ENCODE results near the gene CTDNEP1.

Gene CTDNEP1

DNA sequence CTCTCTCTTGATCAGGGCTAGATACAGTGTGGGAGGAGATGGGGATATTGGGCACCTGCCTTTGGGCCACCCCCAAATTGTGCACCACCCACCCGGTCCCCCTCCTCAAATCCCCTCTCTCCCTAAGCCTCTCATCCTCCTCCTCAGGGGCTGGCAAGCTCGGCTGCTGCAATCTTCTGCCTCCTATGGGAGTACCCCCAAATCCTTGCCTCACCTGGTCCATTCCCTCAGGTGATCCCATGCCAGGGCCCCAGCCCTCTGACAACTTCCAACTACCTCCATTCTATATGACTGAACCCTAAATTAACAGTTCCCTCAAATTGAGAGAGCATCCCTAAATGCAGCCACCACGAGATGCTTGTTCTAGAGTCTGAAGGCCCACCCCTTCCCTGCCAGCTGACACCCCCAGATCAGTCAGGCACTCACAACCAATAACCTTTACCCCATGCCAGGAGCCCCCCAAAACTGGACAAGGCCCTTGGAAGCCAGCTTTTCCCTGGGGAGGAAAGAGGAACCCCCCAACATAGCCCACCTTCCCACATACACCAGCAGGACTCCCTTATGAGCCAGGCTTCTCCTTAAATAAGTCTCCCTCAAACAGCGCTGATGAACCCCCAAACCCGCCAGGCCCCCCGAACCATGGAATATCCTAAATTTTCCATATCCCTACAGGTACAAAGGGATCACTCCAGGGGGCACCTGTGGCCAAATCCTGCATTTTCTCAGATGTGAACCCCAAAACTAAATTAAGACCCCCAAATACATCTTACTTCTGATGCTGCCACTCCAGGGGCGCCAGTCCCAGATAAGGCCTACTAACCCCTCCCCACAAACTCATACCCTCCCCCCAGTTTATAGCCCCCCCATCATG lies 35.1 kb downstream of the CTDNEP1 start:
- DNase-seq (ENCODE audit: low read depth in 1 of 2, low spot score in 1 of 2) = no peak

DNA sequence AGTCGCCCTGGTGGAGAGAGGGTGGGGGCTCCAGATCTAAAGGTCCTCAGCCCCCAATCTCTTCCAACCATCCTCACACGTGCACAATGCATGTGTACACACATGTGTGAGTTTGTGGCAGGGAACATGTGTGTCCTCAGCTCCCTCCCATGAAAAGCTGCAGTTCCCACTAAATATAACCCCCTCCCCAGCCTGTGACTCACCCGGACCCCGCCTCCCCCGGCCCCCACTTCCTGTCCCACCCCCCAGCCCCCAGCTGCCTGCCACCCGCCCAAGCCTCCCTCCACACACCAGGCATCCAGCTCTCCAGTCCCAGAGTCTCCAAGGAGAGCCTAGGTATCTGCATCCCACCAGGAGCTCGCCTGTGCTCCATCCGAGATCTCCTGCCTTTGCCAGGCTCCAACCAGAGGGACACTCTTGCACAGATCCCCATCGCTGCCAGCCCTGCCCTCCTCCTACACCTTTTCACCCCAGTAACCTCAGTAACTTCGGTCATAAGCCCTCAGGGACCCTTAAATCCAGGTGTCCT lies 35.8 kb downstream of the CTDNEP1 start:
- DNase-seq (ENCODE audit: low read depth in 1 of 2, low spot score in 1 of 2) = no peak

DNA sequence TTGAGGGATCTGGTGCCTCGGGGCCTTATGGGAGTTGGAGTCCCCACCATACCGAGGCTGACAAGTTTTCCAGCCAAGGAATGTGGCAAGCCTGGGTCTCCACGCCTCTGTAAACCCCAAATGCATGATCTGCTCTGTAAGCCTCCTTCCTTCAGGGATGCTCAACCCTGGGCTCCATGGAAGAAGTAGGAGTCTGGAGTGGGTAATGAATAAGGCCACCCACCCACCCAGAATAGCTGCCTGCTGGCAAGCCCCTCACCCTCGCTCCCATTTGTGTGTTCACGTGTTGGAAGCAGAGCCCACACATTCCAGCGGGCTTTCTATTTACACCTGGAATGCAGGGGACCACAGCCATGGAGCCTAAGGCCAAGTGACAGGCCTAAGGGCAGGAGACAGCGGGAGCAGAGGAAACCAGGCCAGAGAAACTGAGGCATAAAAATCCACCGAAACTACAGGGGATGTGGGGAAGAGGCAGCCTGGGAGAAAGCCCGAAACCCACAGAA lies 36.3 kb downstream of the CTDNEP1 start:
- no peak for DNase-seq (ENCODE audit: low read depth in 1 of 2, low spot score in 1 of 2)

- peak; percentile 97 to 99 for DNase-seq (ENCODE audit: low read depth in 1 of 2, low spot score in 1 of 2)
These were observed 37.0 kb downstream of the CTDNEP1 start for GRCh38 chr17:7214300-7215135.

- no peak for DNase-seq (ENCODE audit: low read depth in 1 of 2, low spot score in 1 of 2)
These were observed 37.6 kb downstream of the CTDNEP1 start for GRCh38 chr17:7213895-7214299.

DNA sequence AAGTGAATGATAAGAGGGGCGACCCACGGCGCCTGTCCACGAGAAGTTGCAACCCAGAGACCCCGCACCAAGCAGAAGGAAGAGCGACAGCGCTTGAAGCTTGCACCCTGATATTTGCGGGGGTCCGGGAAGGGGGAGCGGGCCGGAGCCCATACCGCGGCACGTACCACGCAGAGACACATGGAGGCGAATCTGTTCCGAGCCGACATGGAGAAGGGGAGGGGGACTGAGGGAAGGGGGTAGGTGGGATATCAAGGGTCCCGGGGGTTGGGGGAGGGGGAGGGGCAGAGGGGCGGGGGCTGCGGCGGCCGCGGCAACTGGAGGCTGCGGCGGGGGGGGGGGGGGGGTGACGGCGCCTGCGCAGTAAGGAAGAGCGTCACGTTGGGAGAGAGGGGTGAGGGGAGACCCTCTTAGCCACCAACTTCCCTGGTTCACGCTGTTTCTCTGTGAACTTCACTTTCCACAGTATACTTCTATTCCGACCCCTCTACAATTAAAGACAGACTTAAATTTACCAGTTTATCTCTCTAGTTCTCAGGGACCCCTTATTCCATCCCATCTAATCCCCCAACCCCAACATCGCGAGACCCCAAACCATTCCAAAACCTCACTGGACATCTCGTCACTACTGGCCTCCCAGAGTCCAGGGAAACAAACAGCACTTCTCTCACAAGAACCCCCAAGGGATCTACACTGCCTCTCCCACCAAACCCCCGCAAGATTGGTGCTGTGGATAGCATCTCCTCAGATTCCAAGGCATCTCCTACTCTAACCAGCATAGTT lies 39.9 kb downstream of the CTDNEP1 start:
- DNase-seq (ENCODE audit: low read depth in 1 of 2, low spot score in 1 of 2) = no peak

GRCh38 chr17:7208754-7209460 lies 42.6 kb downstream of the CTDNEP1 start:
- DNase-seq (ENCODE audit: low read depth in 1 of 2, low spot score in 1 of 2) = no peak

- DNase-seq (ENCODE audit: low read depth in 1 of 2, low spot score in 1 of 2) = no peak
These were observed 43.4 kb downstream of the CTDNEP1 start for GRCh38 chr17:7208027-7208571.

GRCh38 chr17:7207120-7208001 lies 44.2 kb downstream of the CTDNEP1 start:
- no peak for DNase-seq (ENCODE audit: low read depth in 1 of 2, low spot score in 1 of 2)

DNA sequence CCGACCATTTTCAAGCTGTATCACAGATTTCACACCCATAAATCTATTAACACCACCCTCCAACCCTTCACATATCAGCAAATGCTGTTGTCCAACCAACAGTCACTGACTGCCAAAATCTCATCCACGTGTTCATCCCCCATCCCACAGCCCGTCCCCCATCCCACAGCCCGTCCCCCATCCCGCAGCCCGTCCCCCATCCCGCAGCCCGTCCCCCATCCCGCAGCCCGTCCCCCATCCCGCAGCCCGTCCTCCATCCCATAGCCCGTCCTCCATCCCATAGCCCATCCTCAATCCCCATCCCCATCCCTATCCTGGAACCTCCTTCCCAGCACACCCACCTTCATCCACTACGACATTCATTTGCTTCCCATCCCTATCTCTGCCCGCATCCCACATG lies 46.0 kb downstream of the CTDNEP1 start:
- no peak for DNase-seq (ENCODE audit: low read depth in 1 of 2, low spot score in 1 of 2)

- DNase-seq (ENCODE audit: low read depth in 1 of 2, low spot score in 1 of 2) = peak; percentile 72 to 84
These were observed 46.6 kb downstream of the CTDNEP1 start for GRCh38 chr17:7204828-7205461.

DNA sequence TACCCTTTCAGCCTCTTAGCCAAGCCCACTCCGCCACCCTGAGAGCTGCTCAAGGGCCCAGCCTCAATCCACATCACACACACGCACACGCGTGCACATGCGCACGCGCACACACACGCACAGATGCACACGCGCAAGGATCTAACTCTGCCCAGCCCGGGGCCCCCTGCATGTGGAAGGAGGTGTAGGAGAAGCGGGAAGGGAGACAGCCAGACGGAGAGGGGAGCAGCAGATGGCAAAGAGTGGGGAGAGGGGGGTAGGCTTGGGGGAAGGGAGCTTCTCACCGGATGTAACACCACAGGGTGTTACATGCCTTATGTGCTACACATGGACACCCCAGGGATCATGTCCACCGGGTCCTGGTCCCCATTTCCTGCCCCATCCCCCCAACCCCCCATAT lies 47.2 kb downstream of the CTDNEP1 start:
- no peak for DNase-seq (ENCODE audit: low read depth in 1 of 2, low spot score in 1 of 2)

DNA sequence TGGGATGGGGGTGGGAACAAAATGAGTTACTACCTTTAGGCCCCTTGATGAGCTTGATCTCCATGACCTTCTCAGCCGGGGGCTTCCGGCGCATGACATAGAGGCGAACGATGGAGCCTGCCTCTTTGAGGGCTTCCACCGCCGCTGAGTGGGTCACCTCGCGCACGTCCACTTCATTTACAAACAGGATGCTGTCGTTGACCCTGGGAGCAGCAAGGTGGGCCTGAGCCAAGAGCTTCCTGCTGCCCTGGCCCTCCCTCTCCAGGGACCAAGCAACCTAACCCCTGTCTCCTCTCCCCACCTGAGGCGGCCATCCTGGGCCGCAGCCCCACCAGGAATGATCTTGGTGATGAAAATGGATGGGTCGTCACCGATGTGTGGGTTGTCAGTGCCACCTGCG lies 48.1 kb downstream of the CTDNEP1 start:
- DNase-seq (ENCODE audit: low read depth in 1 of 2, low spot score in 1 of 2) = no peak

DNA sequence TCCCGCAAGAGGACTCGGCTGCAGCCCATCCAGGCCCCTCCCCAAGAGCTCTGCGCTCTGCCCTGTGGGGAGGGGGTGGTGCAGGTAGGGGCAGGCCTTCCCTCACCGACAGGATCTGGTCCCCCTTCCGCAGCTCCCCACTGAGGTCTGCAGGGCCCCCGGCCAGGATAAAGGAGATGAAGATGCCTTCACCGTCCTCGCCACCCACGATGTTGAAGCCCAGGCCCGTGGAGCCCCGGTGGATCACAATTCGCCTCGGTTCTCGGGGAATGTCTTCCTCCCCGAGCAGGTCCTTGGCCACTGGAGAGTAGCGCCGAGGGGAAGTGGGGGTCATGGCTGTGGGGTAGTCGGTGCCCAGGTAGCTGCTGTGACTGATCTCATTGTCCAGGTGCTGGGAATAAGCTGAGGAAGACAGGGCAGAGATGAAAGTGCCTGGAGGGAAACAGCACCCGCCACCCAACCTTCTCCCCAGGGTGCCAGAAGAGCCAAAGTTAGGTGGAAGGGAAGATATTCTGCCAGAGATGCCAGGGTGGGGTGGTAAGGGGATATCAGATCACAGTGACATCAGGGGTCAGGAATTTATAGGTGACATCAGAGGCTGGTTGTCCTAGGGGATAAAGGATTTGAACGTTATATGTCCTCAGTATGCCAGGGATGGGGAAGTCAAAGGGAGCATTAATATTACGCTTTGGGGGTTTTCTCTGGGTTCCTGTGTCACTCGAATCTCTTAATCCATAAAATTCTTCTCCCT lies 54.7 kb downstream of the CTDNEP1 start:
- no peak for DNase-seq (ENCODE audit: low read depth in 1 of 2, low spot score in 1 of 2)

DNA sequence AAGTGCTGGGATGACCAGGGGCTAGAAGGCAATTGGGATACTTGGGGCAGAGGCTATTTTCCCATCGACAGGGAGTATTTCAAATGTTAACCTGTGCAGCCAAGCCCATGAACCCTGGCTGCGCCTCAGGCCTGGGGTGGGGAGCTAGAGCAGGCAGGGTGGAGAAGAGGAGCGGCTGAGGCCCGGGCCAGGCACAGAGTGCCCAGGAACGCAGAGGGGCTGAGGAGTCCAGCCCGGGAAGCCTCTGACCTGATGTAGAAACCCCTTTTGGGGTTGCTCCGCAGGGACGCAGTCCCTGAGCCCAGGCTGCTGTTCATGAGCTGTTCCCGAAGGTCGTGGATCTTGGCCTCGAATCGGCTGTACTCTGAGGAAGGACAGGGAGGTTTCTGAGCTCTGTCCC lies 55.6 kb downstream of the CTDNEP1 start:
- DNase-seq (ENCODE audit: low read depth in 1 of 2, low spot score in 1 of 2) = no peak

All from activated CD4-positive, alpha-beta T cell treated with anti-CD3 and anti-CD28 coated beads, Interleukin-2, amount 50 U/mL, for 24 hours (primary cell).